Measurements from ENCODE around the gene GPATCH2. TPM values are rescaled to one million over a fixed set of nuclear protein-coding genes. Genes with fewer than 3 reads are reported as not detected.
"Not testable (repeated sequence)": the region's sequence is repeated elsewhere in the genome, so short reads cannot be mapped to it uniquely, and the experiment has no call there.

GPATCH2 gene
- total and polyA plus RNA-seq, 4 donors, result 13.4 to 35.3 (median 18.4) TPM

DNA sequence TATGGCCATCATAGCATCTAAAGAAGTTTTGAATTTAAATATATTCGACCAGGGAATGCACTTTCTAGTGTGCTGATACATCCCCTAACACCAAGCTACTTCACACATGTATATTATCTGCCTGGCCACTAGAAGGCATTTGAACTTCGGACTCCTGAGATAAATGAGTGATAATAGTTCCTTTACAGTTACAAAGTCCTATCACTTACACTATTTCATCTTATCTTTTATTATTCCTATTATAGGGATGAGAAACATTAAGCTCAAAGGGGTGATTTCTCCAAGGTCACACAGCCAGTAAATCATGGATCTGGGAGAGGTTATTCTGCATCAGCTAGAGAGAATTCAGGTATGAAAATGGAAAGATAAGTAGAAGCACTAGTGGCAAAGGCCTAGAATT is 40.3 kb downstream of the GPATCH2 start:
- no peak overlapping the region for H3K4me3 ChIP-seq (ENCODE audit: low read depth, low read length)
- H3K4me1 ChIP-seq (ENCODE audit: control insufficient read depth, insufficient read depth, low read length), result no peaks in the 10 kb centered on the region
- no peaks in the 10 kb centered on the region for H3K27me3 ChIP-seq (ENCODE audit: control insufficient read depth, insufficient read depth, low read length)
- no peaks in the 10 kb centered on the region for H3K36me3 ChIP-seq (ENCODE audit: control insufficient read depth, insufficient read depth, low read length)
- H3K27ac ChIP-seq (ENCODE audit: low read depth, low read length), result no peak overlapping the region
- WGBS (ENCODE audit: insufficient coverage), result no CpG with 5 or more reads among the region's 2 CpGs
- no peaks in the 10 kb centered on the region for H3K9me3 ChIP-seq (ENCODE audit: control insufficient read depth, insufficient read depth, low read length)
- DNase-seq (ENCODE audit: low read depth in 4 of 6, low spot score in 6 of 6), result no peak

DNA sequence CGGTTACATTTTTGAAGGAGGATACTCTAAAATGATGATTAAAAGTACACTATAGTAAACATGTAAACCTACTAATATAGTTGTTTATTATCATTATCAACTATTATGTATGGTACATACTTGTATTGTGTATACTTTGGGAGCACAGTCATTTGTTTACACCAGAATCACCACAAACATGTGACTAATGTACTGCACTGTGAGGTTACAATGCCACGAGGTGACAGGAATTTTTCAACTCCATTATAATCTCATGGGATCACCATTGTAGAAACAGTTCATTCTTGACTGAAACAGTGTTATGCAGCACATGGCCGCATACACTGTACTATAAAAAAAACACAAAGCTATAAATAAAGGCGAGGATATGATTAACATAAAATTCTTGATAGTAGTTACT is 44.3 kb downstream of the GPATCH2 start:
- Histone ChIP-seq H3K27me3 (ENCODE audit: control insufficient read depth, insufficient read depth, low read length) (no peaks in the 10 kb centered on the region), H3K4me3 (ENCODE audit: low read depth, low read length) (no peak overlapping the region), H3K4me1 (ENCODE audit: control insufficient read depth, insufficient read depth, low read length) (no peaks in the 10 kb centered on the region), H3K36me3 (ENCODE audit: control insufficient read depth, insufficient read depth, low read length) (peaks cover 2% of the 10 kb centered on the region), H3K9me3 (ENCODE audit: control insufficient read depth, insufficient read depth, low read length) (no peaks in the 10 kb centered on the region), H3K27ac (ENCODE audit: low read depth, low read length) (no peak overlapping the region)
- no CpG with 5 or more reads among the region's 4 CpGs for WGBS (ENCODE audit: insufficient coverage)
- no peak for DNase-seq (ENCODE audit: low read depth in 4 of 6, low spot score in 6 of 6)

GRCh38 chr1:217585577-217585976 is 45.3 kb downstream of the GPATCH2 start:
- DNase-seq (ENCODE audit: low read depth in 4 of 6, low spot score in 6 of 6), result no peak
- Histone ChIP-seq H3K9me3 (ENCODE audit: control insufficient read depth, insufficient read depth, low read length) (no peaks in the 10 kb centered on the region), H3K36me3 (ENCODE audit: control insufficient read depth, insufficient read depth, low read length) (peaks cover 2% of the 10 kb centered on the region), H3K27ac (ENCODE audit: low read depth, low read length) (no peak overlapping the region), H3K4me3 (ENCODE audit: low read depth, low read length) (no peak overlapping the region), H3K4me1 (ENCODE audit: control insufficient read depth, insufficient read depth, low read length) (no peaks in the 10 kb centered on the region), H3K27me3 (ENCODE audit: control insufficient read depth, insufficient read depth, low read length) (no peaks in the 10 kb centered on the region)
- WGBS (ENCODE audit: insufficient coverage), result no CpG with 5 or more reads among the region's 2 CpGs

GRCh38 chr1:217584286-217584811 is 46.5 kb downstream of the GPATCH2 start:
- not testable (repeated sequence) for H3K36me3 ChIP-seq (ENCODE audit: control insufficient read depth, insufficient read depth, low read length); H3K27me3 ChIP-seq (ENCODE audit: control insufficient read depth, insufficient read depth, low read length); DNase-seq (ENCODE audit: low read depth in 4 of 6, low spot score in 6 of 6); H3K4me1 ChIP-seq (ENCODE audit: control insufficient read depth, insufficient read depth, low read length); H3K27ac ChIP-seq (ENCODE audit: low read depth, low read length); H3K9me3 ChIP-seq (ENCODE audit: control insufficient read depth, insufficient read depth, low read length); H3K4me3 ChIP-seq (ENCODE audit: low read depth, low read length)
- no CpG with 5 or more reads among the region's 5 CpGs for WGBS (ENCODE audit: insufficient coverage)

DNA sequence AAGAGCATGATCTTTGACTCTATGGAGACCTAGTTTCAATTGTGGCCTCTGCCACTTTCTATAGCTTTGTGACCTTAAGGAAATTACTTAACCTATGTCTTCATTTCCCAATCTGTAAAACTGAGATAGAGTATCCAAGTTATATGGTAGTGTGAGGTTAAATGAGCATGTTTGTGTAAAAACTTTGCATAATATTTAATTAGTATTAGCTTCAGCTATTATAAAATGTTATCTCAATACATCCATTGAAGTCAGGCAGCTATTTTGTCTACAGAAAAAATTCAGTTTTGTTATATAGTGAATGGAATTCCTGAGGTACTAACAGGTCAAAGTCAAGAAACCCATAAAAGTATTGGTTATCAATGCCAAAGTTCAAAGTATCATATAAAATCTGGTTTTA is 53.6 kb downstream of the GPATCH2 start:
- no peaks in the 10 kb centered on the region for H3K9me3 ChIP-seq (ENCODE audit: control insufficient read depth, insufficient read depth, low read length)
- no peak overlapping the region for H3K27ac ChIP-seq (ENCODE audit: low read depth, low read length)
- H3K36me3 ChIP-seq (ENCODE audit: control insufficient read depth, insufficient read depth, low read length), result no peaks in the 10 kb centered on the region
- no peak for DNase-seq (ENCODE audit: low read depth in 4 of 6, low spot score in 6 of 6)
- H3K4me3 ChIP-seq (ENCODE audit: low read depth, low read length), result no peak overlapping the region
- H3K27me3 ChIP-seq (ENCODE audit: control insufficient read depth, insufficient read depth, low read length), result no peaks in the 10 kb centered on the region
- H3K4me1 ChIP-seq (ENCODE audit: control insufficient read depth, insufficient read depth, low read length), result no peaks in the 10 kb centered on the region

GRCh38 chr1:217574265-217574949 is 56.5 kb downstream of the GPATCH2 start:
- no peaks in the 10 kb centered on the region for H3K4me1 ChIP-seq (ENCODE audit: control insufficient read depth, insufficient read depth, low read length)
- no peak overlapping the region for H3K27ac ChIP-seq (ENCODE audit: low read depth, low read length)
- no CpG with 5 or more reads among the region's 6 CpGs for WGBS (ENCODE audit: insufficient coverage)
- DNase-seq (ENCODE audit: low read depth in 4 of 6, low spot score in 6 of 6), result no peak
- no peak overlapping the region for H3K4me3 ChIP-seq (ENCODE audit: low read depth, low read length)
- H3K36me3 ChIP-seq (ENCODE audit: control insufficient read depth, insufficient read depth, low read length), result no peaks in the 10 kb centered on the region
- no peaks in the 10 kb centered on the region for H3K27me3 ChIP-seq (ENCODE audit: control insufficient read depth, insufficient read depth, low read length)
- H3K9me3 ChIP-seq (ENCODE audit: control insufficient read depth, insufficient read depth, low read length), result no peaks in the 10 kb centered on the region

GRCh38 chr1:217569021-217569420 is 61.9 kb downstream of the GPATCH2 start:
- Histone ChIP-seq H3K4me3 (ENCODE audit: low read depth, low read length) (no peak overlapping the region), H3K4me1 (ENCODE audit: control insufficient read depth, insufficient read depth, low read length) (no peaks in the 10 kb centered on the region), H3K9me3 (ENCODE audit: control insufficient read depth, insufficient read depth, low read length) (no peaks in the 10 kb centered on the region), H3K27me3 (ENCODE audit: control insufficient read depth, insufficient read depth, low read length) (no peaks in the 10 kb centered on the region), H3K27ac (ENCODE audit: low read depth, low read length) (no peak overlapping the region), H3K36me3 (ENCODE audit: control insufficient read depth, insufficient read depth, low read length) (no peaks in the 10 kb centered on the region)
- no CpG with 5 or more reads among the region's 2 CpGs for WGBS (ENCODE audit: insufficient coverage)
- DNase-seq (ENCODE audit: low read depth in 4 of 6, low spot score in 6 of 6), result no peak

DNA sequence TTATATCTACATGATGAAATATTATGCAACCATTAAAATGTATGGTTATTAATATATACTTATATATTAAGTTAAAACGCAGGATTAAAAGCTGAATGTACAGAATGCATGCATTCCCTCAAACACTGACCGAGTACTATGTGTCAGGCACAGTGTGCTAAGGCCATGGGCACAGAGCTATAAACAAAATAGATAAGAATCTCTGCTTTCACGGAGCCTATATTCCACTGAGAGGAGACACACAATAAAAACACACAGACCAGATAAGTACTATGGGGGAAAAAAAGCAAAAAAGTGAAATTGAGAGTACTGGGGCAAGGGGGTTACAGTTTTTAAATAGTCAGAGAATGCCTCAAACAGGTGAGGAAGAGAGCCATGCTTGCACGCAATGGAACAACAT is 62.7 kb downstream of the GPATCH2 start:
- no peak overlapping the region for H3K4me3 ChIP-seq (ENCODE audit: low read depth, low read length)
- H3K27me3 ChIP-seq (ENCODE audit: control insufficient read depth, insufficient read depth, low read length), result no peaks in the 10 kb centered on the region
- no peak for DNase-seq (ENCODE audit: low read depth in 4 of 6, low spot score in 6 of 6)
- no peaks in the 10 kb centered on the region for H3K4me1 ChIP-seq (ENCODE audit: control insufficient read depth, insufficient read depth, low read length)
- WGBS (ENCODE audit: insufficient coverage), result 100% methylated on average over 1 of the region's 4 CpGs
- H3K27ac ChIP-seq (ENCODE audit: low read depth, low read length), result no peak overlapping the region
- no peaks in the 10 kb centered on the region for H3K9me3 ChIP-seq (ENCODE audit: control insufficient read depth, insufficient read depth, low read length)
- no peaks in the 10 kb centered on the region for H3K36me3 ChIP-seq (ENCODE audit: control insufficient read depth, insufficient read depth, low read length)

- no peaks in the 10 kb centered on the region for H3K36me3 ChIP-seq (ENCODE audit: control insufficient read depth, insufficient read depth, low read length)
- no peaks in the 10 kb centered on the region for H3K9me3 ChIP-seq (ENCODE audit: control insufficient read depth, insufficient read depth, low read length)
- no peak overlapping the region for H3K4me3 ChIP-seq (ENCODE audit: low read depth, low read length)
- no peak for DNase-seq (ENCODE audit: low read depth in 4 of 6, low spot score in 6 of 6)
- no peaks in the 10 kb centered on the region for H3K4me1 ChIP-seq (ENCODE audit: control insufficient read depth, insufficient read depth, low read length)
- WGBS (ENCODE audit: insufficient coverage), result no CpG with 5 or more reads among the region's 3 CpGs
- H3K27ac ChIP-seq (ENCODE audit: low read depth, low read length), result no peak overlapping the region
- H3K27me3 ChIP-seq (ENCODE audit: control insufficient read depth, insufficient read depth, low read length), result no peaks in the 10 kb centered on the region
These were observed 66.1 kb downstream of the GPATCH2 start for GRCh38 chr1:217564833-217565232.

- Histone ChIP-seq H3K9me3 (ENCODE audit: control insufficient read depth, insufficient read depth, low read length) (no peaks in the 10 kb centered on the region), H3K4me1 (ENCODE audit: control insufficient read depth, insufficient read depth, low read length) (no peaks in the 10 kb centered on the region), H3K4me3 (ENCODE audit: low read depth, low read length) (no peak overlapping the region), H3K27ac (ENCODE audit: low read depth, low read length) (no peak overlapping the region), H3K36me3 (ENCODE audit: control insufficient read depth, insufficient read depth, low read length) (no peaks in the 10 kb centered on the region), H3K27me3 (ENCODE audit: control insufficient read depth, insufficient read depth, low read length) (no peaks in the 10 kb centered on the region)
- DNase-seq (ENCODE audit: low read depth in 4 of 6, low spot score in 6 of 6), result peak in 3 of 6 donors; percentile 6 to 89 (median 12)
- 37% methylated on average over 4 of the region's 6 CpGs for WGBS (ENCODE audit: insufficient coverage)
These were observed 66.7 kb downstream of the GPATCH2 start for GRCh38 chr1:217564207-217564606.
